GM12878 (cell line): Measurements from ENCODE around the gene BCL10.

Source experiments
- CEBPB ChIP-seq, 2 experiments: fragments of 150-350 bp in 1 of 2; IDR thresholded peaks; 2 replicates each; pipeline ENCODE4 v1.6.1; 2012 to 2014; ENCODE audit warnings: low read depth in 2 of 2, low read length in 2 of 2, borderline replicate concordance in 1 of 2, inconsistent platforms in 1 of 2
- MTA3 ChIP-seq: IDR thresholded peaks from 2 replicates; pipeline ENCODE4 v1.6.1; 2012; ENCODE audit warnings: low read length, inconsistent platforms, borderline replicate concordance
- SPI1 ChIP-seq: IDR thresholded peaks from 2 replicates; pipeline ENCODE4 v1.6.1; 2011; ENCODE audit warnings: low read depth, mild to moderate bottlenecking, low read length, moderate library complexity, borderline replicate concordance; ENCODE audit not compliant: insufficient read depth
- ZNF274 ChIP-seq: IDR thresholded peaks from one replicate; pipeline ENCODE4 v1.8.0; 2011; ENCODE audit not compliant: insufficient read length, insufficient read depth

DNA sequence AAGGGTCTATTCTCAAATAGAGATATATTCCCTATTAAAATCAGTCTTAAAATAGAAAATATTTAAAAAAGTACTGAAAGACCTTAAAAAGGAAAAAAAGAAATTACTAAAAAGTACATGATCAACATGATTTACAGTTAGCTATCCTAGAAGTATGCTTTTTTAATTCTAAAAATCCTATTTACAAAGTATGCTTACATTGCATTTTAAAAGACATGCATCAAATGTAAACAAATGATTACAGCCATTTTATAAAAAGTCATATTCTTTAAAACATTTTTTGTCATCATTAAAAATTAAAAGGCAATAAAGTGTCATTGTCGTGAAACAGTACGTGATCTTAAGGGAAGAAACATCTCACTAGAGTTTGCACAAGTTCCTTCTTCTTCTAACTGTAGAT, 9.1 kb downstream of the BCL10 start:
- no peak for TF ChIP-seq SPI1
- no peak for TF ChIP-seq MTA3
- no peak for TF ChIP-seq ZNF274
- TF ChIP-seq CEBPB (IDR thresholded peaks at IDR 0.05; ENCODE audit: borderline replicate concordance in 1 of 2, low read depth in 2 of 2, low read length in 2 of 2), result no peak
